K562 (cell line): ENCODE results near the gene KLK10.

Experiments
- CTCF ChIP-seq, 3 experiments: IDR thresholded peaks in 2 of 3; conservative IDR thresholded peaks in 1 of 3; 2 replicates each; pipeline ENCODE4 v1.5.1; 2011 to 2012; ENCODE audit warnings: low read length in 3 of 3, mild to moderate bottlenecking in 3 of 3, control low read depth in 2 of 3, improper control_type of control experiment in 1 of 3, inconsistent platforms in 1 of 3, low read depth in 1 of 3, mixed read lengths in 1 of 3, moderate library complexity in 1 of 3; ENCODE audit not compliant: insufficient read depth in 2 of 3
- HDAC2 ChIP-seq: fragments of 450-650 bp; IDR thresholded peaks from 2 replicates; pipeline ENCODE4 v1.6.1; 2016; ENCODE audit warnings: mild to moderate bottlenecking
- SMARCC2 ChIP-seq: fragments of 450-650 bp; IDR thresholded peaks from 2 replicates; pipeline ENCODE4 v1.6.1; 2017; ENCODE audit warnings: antibody characterized with exemption, moderate library complexity, mild to moderate bottlenecking, low read depth
- TRIM24 ChIP-seq, 2 experiments: fragments of 450-650 bp; IDR thresholded peaks; 2 replicates each; pipeline ENCODE4 v1.6.1; 2016
- ZNF184 ChIP-seq: sonication (generic); formaldehyde crosslinking; IDR thresholded peaks from 2 replicates; pipeline ENCODE4 v1.5.0; 2020; ENCODE audit warnings: missing genetic modification reagents
- ZSCAN29 ChIP-seq: fragments of 450-650 bp; IDR thresholded peaks from 2 replicates; pipeline ENCODE4 v1.6.1; 2017

GRCh38 chr19:50998061-50998460, 21.4 kb downstream of the KLK10 start:
- TF ChIP-seq TRIM24 (IDR thresholded peaks at IDR 0.05) (no peak), ZSCAN29 (no peak), HDAC2 (no peak), SMARCC2 (no peak), CTCF (IDR thresholded peaks at IDR 0.05 in 2 of 3, conservative IDR thresholded peaks at IDR 0.05 in 1 of 3; ENCODE audit: insufficient read depth in 2 of 3, low read depth in 1 of 3, low read length in 3 of 3) (no peak), ZNF184 (CRISPR knock-in tag) (no peak)
